ENCODE measurements around the gene THSD7B. TPM values are rescaled to one million over a fixed set of nuclear protein-coding genes. Genes with fewer than 3 reads are reported as not detected.

THSD7B gene
- total and polyA plus RNA-seq, 2 experiments from 2014 or later = 0.86 to 3.8 TPM

- DNase-seq (ENCODE audit: low spot score) (no peak), ATAC-seq (no peak)
- H3F3A ChIP-seq (replicated peaks; ENCODE audit: low read depth) = no peaks in the 10 kb centered on the region
- Mint-ChIP-seq H3K4me3 (no peak overlapping the region), H3K4me1 (peaks cover 14% of the 10 kb centered on the region), H3K27me3 (ENCODE audit: insufficient read depth, low read depth, poor library complexity) (no peaks in the 10 kb centered on the region), H3K36me3 (ENCODE audit: low read depth) (no peaks in the 10 kb centered on the region), H3K9me3 (no peaks in the 10 kb centered on the region), H3K27ac (no peak overlapping the region)
- no peaks in the 10 kb centered on the region for H4K20me1 ChIP-seq (replicated peaks; ENCODE audit: insufficient read depth)
- no peaks in the 10 kb centered on the region for H3K27me3 ChIP-seq (ENCODE audit: insufficient read depth)
- no peaks in the 10 kb centered on the region for H3K9me2 ChIP-seq (ENCODE audit: insufficient read depth)
- no peak overlapping the region for H3K27ac ChIP-seq (ENCODE audit: low read depth)
- no peak overlapping the region for H2AFZ ChIP-seq
- H3K4me2 ChIP-seq = no peak overlapping the region
- H3K4me3 ChIP-seq = no peak overlapping the region
- H3K36me3 ChIP-seq (ENCODE audit: insufficient read depth) = no peaks in the 10 kb centered on the region
- H3K79me2 ChIP-seq (replicated peaks; ENCODE audit: insufficient read depth) = no peaks in the 10 kb centered on the region
- TF ChIP-seq ZNF114 (CRISPR knock-in tag; IDR thresholded peaks at IDR 0.05) (no peak), NANOG (IDR thresholded peaks at IDR 0.05; ENCODE audit: borderline replicate concordance) (no peak), POLR2AphosphoS5 (IDR thresholded peaks at IDR 0.05; ENCODE audit: low read depth) (no peak), CREB1 (CRISPR knock-in tag; IDR thresholded peaks at IDR 0.05; ENCODE audit: low read depth) (no peak), REST (IDR thresholded peaks at IDR 0.05; ENCODE audit: unreplicated experiment) (no peak), EZH2 (IDR thresholded peaks at IDR 0.05; ENCODE audit: low read depth, unreplicated experiment) (no peak), ZNF462 (CRISPR knock-in tag; IDR thresholded peaks at IDR 0.05) (no peak), STAT1 (IDR thresholded peaks at IDR 0.05; ENCODE audit: unreplicated experiment) (no peak), CTCF (conservative IDR thresholded peaks at IDR 0.05; ENCODE audit: low read depth in 2 of 2) (no peak), ETS1 (IDR thresholded peaks at IDR 0.05) (no peak), JUNB (IDR thresholded peaks at IDR 0.05; ENCODE audit: unreplicated experiment) (no peak)
- H3K4me1 ChIP-seq (ENCODE audit: insufficient read depth) = peaks cover 11% of the 10 kb centered on the region
Observed at GRCh38 chr2:137178951-137179377, 413.6 kb downstream of the THSD7B start.
